Measurements from ENCODE around the gene FRG1. TPM values are rescaled to one million over a fixed set of nuclear protein-coding genes. Genes with fewer than 3 reads are reported as not detected.
"Not testable (repeated sequence)": the region's sequence is repeated elsewhere in the genome, so short reads cannot be mapped to it uniquely, and the experiment has no call there.

Gene FRG1
- total and polyA plus RNA-seq, 10 donors: 34.2 to 55.3 (median 41.9) TPM

DNA sequence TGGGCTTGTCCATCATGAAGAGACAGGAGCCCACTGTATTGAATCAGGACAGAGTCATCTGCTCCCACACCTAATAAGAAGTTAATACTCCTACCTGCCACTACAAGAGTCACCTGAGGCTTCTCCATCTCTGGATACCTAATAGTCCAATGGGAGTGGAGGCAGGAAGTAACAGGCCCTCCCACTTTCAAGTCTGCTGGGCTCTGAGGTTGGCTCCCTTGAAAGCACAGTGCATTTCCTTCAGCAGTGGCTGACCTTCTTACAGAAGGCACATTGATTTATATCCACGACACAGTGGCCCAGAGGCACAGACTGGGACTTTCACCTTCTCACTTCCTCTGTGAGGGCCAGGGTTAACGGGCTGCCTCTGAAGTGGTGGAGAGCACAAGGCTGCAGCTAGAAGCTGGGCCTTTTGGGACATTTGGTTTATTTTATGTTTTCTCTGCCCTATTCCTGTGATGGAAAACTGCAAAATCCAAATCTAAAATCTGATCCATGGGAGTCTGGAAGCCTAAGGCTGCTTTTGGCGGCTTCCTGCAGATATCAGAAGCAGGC, 48.3 kb downstream of the FRG1 start:
- no peak for DNase-seq
- no peak overlapping the region for H3K4me3 ChIP-seq
- H3K36me3 ChIP-seq: no peaks in the 10 kb centered on the region
- intact Hi-C loops (cut with DNase I; ENCODE audit: low total_unique reads): no loop called here
- TF ChIP-seq POLR2AphosphoS5 (IDR thresholded peaks at IDR 0.05) (no peak), POLR2A (IDR thresholded peaks at IDR 0.05) (no peak)
- TF ChIP-seq, protein P1, sequence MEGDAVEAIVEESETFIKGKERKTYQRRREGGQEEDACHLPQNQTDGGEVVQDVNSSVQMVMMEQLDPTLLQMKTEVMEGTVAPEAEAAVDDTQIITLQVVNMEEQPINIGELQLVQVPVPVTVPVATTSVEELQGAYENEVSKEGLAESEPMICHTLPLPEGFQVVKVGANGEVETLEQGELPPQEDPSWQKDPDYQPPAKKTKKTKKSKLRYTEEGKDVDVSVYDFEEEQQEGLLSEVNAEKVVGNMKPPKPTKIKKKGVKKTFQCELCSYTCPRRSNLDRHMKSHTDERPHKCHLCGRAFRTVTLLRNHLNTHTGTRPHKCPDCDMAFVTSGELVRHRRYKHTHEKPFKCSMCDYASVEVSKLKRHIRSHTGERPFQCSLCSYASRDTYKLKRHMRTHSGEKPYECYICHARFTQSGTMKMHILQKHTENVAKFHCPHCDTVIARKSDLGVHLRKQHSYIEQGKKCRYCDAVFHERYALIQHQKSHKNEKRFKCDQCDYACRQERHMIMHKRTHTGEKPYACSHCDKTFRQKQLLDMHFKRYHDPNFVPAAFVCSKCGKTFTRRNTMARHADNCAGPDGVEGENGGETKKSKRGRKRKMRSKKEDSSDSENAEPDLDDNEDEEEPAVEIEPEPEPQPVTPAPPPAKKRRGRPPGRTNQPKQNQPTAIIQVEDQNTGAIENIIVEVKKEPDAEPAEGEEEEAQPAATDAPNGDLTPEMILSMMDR (IDR thresholded peaks at IDR 0.05 in 8 of 11, conservative IDR thresholded peaks at IDR 0.05 in 3 of 11): no peak
- no peaks in the 10 kb centered on the region for H3K4me1 ChIP-seq
- H3K27ac ChIP-seq: no peak overlapping the region
- 24 to 40% (median 36%) methylated on average over 3 of the region's 3 CpGs for WGBS, 5 donors
- no peaks in the 10 kb centered on the region for H3K9me3 ChIP-seq
- H3K27me3 ChIP-seq (replicated peaks in 1 of 7): no peaks in the 10 kb centered on the region

DNA sequence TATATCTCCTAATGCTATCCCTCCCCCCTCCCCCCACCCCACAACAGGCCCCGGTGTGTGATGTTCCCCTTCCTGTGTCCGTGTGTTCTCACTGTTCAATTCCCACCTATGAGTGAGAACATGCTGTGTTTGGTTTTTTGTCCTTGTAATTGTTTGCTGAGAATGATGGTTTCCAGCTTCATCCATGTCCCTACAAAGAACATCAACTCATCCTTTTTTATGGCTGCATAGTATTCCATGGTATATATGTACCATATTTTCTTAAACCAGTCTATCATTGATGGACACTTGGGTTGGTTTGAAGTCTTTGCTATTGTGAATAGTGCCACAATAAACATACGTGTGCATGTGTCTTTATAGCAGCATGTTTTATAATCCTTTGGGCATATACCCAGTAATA, 49.3 kb downstream of the FRG1 start:
- intact Hi-C loops (cut with DNase I; ENCODE audit: low total_unique reads); H3K27me3 ChIP-seq (replicated peaks in 1 of 7); H3K9me3 ChIP-seq; DNase-seq; H3K27ac ChIP-seq; H3K36me3 ChIP-seq; H3K4me3 ChIP-seq; H3K4me1 ChIP-seq: not testable (repeated sequence)
- WGBS, 5 donors: 43 to 85% (median 82%) methylated on average over 2 to 3 of the region's 3 CpGs

Small RNA genes lying within 50 kb of the gene (small RNA-seq; reads per million reads assigned to genes)
- gene MLLT10P2: 0 reads per million in 4 donors

Other genes with a start within 250 kb of the FRG1 start
- not detected for gene FRG2, start 86.4 kb downstream of the FRG1 start, total RNA-seq
- not detected for gene FRG2, start 86.4 kb downstream of the FRG1 start, polyA plus RNA-seq
- not detected for gene DBET, start 123.6 kb downstream of the FRG1 start, total RNA-seq
- gene DBET, start 123.6 kb downstream of the FRG1 start, polyA plus RNA-seq: not detected
- not detected for gene DUX4, start 232.9 kb downstream of the FRG1 start, total RNA-seq
- not detected for gene DUX4, start 232.9 kb downstream of the FRG1 start, polyA plus RNA-seq

Data from spleen (tissue), 11 donors.